Neural cell (in vitro differentiated cells): Measurements from ENCODE around the gene PDPK1.

Experiments used
- EP300 ChIP-seq: fragments of 450-650 bp; conservative IDR thresholded peaks from 2 replicates; pipeline ENCODE4 v1.6.1; 2014; ENCODE audit warnings: antibody characterized with exemption, mild to moderate bottlenecking, moderate library complexity; ENCODE audit not compliant: poor library complexity, severe bottlenecking
- EZH2 ChIP-seq: fragments of 200-600, 300-800 bp; shearing (Covaris generic), sonication (generic); IDR thresholded peaks from 2 replicates; pipeline ENCODE4 v1.6.1; 2014; ENCODE audit warnings: antibody characterized with exemption, low read length, borderline replicate concordance, mild to moderate bottlenecking; ENCODE audit not compliant: insufficient read depth, poor library complexity, severe bottlenecking
- MXI1 ChIP-seq: fragments of 450-650 bp; conservative IDR thresholded peaks from 2 replicates; pipeline ENCODE4 v1.6.1; 2014; ENCODE audit warnings: antibody characterized with exemption, mild to moderate bottlenecking; ENCODE audit not compliant: poor library complexity, severe bottlenecking
- POLR2AphosphoS5 ChIP-seq: IDR thresholded peaks from 2 replicates; pipeline ENCODE4 v1.6.1; 2012
- RAD21 ChIP-seq: fragments of 450-650 bp; conservative IDR thresholded peaks from 2 replicates; pipeline ENCODE4 v1.6.1; 2014; ENCODE audit warnings: antibody characterized with exemption, mild to moderate bottlenecking, moderate library complexity
- SMC3 ChIP-seq: fragments of 450-650 bp; conservative IDR thresholded peaks from 2 replicates; pipeline ENCODE4 v1.6.1; 2014; ENCODE audit warnings: antibody characterized with exemption, mild to moderate bottlenecking, moderate library complexity; ENCODE audit not compliant: poor library complexity
- TAF1 ChIP-seq: IDR thresholded peaks from 2 replicates; pipeline ENCODE4 v1.6.1; 2012; ENCODE audit warnings: low read depth
- TF ChIP-seq, protein P1 (sequence below): fragments of 450-650 bp; IDR thresholded peaks from 2 replicates; pipeline ENCODE4 v1.5.1; 2014; ENCODE audit warnings: antibody characterized with exemption, mild to moderate bottlenecking, moderate library complexity; ENCODE audit not compliant: poor library complexity, severe bottlenecking
- TF ChIP-seq, protein P2 (sequence below): IDR thresholded peaks from 2 replicates; pipeline ENCODE4 v1.6.1; 2012; ENCODE audit warnings: borderline replicate concordance

DNA sequence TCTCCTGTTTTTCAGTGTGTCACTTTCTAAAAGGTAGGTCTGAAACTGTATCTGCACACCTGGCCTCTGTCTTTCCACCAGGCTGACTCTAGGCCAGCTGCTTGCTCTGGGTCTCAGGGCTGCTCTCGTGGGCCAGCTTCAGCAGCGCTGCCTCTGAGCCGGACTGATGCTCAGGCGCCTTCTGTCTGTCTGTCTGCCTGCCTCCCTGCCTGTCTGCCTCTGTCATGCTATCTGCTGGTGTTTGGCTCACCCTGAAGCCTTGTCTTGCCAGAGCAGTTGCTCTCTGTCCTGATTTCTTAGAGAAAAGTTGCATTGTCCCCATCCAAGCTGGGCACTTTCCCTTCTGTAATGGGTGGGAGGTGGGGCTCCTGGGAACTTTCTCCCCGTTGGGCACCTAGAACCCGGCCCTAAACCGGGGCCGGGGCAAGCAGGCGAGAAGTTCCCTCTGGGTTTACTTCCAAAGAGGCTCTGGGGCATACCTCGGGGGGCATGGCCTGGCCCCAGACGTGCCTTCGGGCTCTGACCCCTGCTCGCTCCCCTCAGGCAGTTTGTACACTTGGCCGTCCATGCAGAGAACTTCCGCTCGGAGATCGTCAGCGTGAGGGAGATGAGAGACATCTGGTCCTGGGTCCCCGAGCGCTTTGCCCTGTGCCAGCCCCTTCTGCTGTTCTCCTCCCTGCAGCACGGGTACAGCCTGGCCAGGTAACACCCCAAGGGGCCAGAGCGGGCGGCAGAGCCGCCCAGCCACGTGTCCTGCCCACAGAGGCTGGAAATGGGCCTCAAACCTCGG lies 39.9 kb upstream of the PDPK1 start:
- TF ChIP-seq EP300 (no peak), TAF1 (no peak), POLR2AphosphoS5 (no peak), EZH2 (no peak), RAD21 (no peak), SMC3 (no peak), MXI1 (no peak)
- TF ChIP-seq, protein P1, sequence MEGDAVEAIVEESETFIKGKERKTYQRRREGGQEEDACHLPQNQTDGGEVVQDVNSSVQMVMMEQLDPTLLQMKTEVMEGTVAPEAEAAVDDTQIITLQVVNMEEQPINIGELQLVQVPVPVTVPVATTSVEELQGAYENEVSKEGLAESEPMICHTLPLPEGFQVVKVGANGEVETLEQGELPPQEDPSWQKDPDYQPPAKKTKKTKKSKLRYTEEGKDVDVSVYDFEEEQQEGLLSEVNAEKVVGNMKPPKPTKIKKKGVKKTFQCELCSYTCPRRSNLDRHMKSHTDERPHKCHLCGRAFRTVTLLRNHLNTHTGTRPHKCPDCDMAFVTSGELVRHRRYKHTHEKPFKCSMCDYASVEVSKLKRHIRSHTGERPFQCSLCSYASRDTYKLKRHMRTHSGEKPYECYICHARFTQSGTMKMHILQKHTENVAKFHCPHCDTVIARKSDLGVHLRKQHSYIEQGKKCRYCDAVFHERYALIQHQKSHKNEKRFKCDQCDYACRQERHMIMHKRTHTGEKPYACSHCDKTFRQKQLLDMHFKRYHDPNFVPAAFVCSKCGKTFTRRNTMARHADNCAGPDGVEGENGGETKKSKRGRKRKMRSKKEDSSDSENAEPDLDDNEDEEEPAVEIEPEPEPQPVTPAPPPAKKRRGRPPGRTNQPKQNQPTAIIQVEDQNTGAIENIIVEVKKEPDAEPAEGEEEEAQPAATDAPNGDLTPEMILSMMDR = no peak
- TF ChIP-seq, protein P2, sequence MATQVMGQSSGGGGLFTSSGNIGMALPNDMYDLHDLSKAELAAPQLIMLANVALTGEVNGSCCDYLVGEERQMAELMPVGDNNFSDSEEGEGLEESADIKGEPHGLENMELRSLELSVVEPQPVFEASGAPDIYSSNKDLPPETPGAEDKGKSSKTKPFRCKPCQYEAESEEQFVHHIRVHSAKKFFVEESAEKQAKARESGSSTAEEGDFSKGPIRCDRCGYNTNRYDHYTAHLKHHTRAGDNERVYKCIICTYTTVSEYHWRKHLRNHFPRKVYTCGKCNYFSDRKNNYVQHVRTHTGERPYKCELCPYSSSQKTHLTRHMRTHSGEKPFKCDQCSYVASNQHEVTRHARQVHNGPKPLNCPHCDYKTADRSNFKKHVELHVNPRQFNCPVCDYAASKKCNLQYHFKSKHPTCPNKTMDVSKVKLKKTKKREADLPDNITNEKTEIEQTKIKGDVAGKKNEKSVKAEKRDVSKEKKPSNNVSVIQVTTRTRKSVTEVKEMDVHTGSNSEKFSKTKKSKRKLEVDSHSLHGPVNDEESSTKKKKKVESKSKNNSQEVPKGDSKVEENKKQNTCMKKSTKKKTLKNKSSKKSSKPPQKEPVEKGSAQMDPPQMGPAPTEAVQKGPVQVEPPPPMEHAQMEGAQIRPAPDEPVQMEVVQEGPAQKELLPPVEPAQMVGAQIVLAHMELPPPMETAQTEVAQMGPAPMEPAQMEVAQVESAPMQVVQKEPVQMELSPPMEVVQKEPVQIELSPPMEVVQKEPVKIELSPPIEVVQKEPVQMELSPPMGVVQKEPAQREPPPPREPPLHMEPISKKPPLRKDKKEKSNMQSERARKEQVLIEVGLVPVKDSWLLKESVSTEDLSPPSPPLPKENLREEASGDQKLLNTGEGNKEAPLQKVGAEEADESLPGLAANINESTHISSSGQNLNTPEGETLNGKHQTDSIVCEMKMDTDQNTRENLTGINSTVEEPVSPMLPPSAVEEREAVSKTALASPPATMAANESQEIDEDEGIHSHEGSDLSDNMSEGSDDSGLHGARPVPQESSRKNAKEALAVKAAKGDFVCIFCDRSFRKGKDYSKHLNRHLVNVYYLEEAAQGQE = no peak
